ENCODE results near the gene LRRIQ3.

- TF ChIP-seq CTCF (IDR thresholded peaks at IDR 0.05): no peak
- TF ChIP-seq POLR2A (IDR thresholded peaks at IDR 0.05; ENCODE audit: low read depth): no peak
- no peak for TF ChIP-seq EP300 (IDR thresholded peaks at IDR 0.05)
These were observed 186.2 kb downstream of the LRRIQ3 start for GRCh38 chr1:74011736-74012135.
